T-helper 2 cell treated with Interferon-gamma antibody and Interleukin-4, amounts not matched to agents 100 ng/mL and 5 ng/mL, for 36 hours (primary cell): Measurements from ENCODE around the gene MRM1. TPM values are rescaled to one million over a fixed set of nuclear protein-coding genes. Genes with fewer than 3 reads are reported as not detected.

Experiments used
- intact Hi-C: fragments of 100-400 bp; cut with micrococcal nuclease; formaldehyde crosslinking; loops from one replicate; pipeline ENCODE4 v1.15.1; 2023
- total RNA-seq: library from RNA; stranded (reverse); gene quantifications from 2 replicates; pipeline ENCODE4 v1.2.3, GENCODE V29; 2022

MRM1 gene
- total RNA-seq, 1 donor from 2014 or later, result 13.6 TPM

DNA sequence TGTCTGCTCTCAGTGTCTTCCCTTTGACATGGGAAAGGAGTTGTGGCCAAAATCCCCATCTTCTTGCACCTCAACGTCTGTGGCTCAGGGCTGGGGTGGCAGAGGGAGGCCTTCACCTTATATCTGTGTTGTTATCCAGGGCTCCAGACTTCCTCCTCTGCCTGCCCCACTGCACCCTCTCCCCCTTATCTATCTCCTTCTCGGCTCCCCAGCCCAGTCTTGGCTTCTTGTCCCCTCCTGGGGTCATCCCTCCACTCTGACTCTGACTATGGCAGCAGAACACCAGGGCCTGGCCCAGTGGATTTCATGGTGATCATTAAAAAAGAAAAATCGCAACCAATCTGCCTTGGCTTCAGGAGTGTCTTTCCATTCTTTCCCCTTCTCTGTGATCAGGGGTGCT lies 918 bp upstream of the MRM1 start:
- intact Hi-C loops, result loop anchor here (2.0 to 10.0 kb wide), 2 partner anchors 56 to 344 kb away; partner anchors contain the start of genes AATF and GGNBP2

- intact Hi-C loops, result loop anchor here (2.0 to 10.0 kb wide), 2 partner anchors 56 to 344 kb away; partner anchors contain the start of genes AATF and GGNBP2
Observed at GRCh38 chr17:36600936-36601302, 464 bp upstream of the MRM1 start.

DNA sequence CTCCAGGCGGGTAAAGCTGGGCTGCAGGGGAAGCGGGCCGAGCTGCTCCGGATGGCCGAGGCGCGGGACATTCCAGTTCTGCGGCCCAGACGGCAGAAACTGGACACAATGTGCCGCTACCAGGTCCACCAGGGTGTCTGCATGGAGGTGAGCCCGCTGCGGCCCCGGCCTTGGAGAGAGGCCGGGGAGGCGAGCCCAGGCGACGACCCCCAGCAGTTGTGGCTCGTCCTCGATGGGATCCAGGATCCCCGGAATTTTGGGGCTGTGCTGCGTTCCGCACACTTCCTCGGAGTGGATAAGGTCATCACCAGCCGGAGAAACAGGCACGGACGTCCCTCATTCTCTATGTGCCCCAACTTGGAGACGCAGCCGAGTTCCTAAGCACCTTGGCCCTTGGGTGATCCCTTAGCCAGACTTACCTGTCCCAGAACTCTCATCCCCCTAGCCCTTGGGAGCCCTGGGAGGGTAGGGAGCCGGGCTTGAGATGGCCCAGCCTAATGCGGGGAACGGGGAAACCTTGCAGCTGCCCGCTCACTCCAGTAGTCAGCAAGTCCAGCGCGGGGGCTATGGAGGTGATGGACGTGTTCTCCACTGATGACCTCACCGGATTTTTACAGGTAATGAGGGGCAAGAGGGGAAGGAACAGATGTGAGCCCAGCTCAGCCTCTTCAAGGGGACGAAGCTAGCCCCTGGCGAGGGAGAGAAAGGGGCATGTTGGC lies 806 bp downstream of the MRM1 start:
- intact Hi-C loops, result loop anchor here (2.0 to 10.0 kb wide), 2 partner anchors 67 to 343 kb away; partner anchors contain the start of genes AATF, MYO19 and PIGW

DNA sequence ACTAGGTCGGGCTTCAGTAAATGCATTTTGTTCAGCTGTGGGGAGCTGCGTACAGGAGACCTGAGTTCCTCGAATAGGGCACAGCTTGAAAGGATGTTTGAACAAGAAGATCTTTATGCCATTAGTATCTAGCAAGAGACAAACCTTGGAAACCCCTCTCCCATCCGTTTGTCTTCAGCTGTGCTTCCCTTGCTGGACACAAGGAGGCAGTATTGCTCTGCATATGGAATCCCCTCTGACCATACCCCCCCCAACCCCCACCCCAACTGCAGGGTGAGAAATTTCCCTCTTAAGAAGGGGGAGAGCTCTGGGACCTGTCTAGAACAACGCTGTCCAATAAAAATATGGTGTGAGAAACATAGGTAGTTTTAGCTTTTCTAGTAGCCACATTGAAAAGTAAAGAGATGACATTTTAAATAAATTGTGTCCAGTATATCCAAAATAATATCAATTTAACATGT lies 1.6 kb downstream of the MRM1 start:
- intact Hi-C loops, result loop anchor here (2.0 to 10.0 kb wide), 2 partner anchors 68 to 342 kb away; partner anchors contain the start of genes AATF, MYO19 and PIGW

- intact Hi-C loops, result loop anchor here (10.0 kb wide), 1 partner anchor 340 kb away; the partner anchor contains the start of gene AATF
Observed at GRCh38 chr17:36605028-36605427, 3.6 kb downstream of the MRM1 start.

DNA sequence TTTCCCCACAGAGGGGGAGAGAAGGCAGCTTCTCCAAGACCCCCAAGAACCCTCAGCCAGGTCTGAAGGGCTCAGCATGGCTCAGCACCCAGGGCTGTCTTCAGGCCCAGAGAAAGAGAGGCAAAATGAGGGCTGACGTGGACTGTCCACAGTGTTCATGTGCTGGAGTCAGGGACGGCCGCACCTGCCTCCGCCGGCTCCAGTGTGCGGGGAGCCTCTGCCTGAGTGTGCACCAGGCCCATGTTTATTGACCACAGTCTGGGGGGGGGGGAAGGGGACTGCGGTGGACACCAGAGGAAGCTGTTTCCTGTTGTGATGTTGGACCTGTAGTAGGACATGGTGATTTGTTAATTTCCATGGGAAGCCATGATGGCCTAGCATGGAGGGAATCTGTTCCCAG lies 6.9 kb downstream of the MRM1 start:
- intact Hi-C loops, result loop anchor here (10.0 kb wide), 1 partner anchor 337 kb away; the partner anchor contains the start of gene AATF

DNA sequence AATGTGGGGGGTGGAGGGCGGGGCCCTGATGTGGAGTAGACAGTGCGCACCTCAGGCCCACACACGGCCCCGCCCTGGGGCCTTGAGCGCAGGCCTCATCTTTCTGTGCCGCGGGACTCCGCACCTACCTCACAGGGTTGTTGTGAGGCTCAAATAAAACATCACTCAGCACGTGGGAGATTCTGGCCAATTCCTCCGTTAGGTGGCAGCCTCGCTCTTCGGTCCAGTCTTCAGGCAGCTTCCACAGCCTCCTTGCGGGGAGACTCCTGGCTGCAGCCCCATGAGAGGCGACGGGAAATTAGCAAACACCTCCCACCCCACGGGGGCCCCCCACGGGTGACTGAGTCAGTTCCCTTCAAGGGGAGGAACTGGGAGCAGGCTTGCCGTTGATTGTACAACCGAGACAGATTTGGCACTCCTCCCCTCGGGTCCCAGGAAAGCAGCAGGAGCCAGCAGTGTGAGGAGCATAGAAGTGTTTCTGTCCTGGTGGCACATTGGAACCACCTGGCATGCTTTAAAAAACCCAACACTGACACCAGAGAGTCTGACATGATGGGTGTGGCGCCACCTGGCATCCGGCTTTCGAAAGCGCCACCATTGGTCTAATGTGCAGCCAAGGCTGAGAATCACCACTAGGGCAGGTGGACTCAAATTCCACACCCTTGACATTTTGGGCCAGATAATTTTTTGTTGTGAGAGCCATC lies 7.6 kb downstream of the MRM1 start:
- intact Hi-C loops, result loop anchor here (10.0 kb wide), 1 partner anchor 336 kb away; the partner anchor contains the start of gene AATF

DNA sequence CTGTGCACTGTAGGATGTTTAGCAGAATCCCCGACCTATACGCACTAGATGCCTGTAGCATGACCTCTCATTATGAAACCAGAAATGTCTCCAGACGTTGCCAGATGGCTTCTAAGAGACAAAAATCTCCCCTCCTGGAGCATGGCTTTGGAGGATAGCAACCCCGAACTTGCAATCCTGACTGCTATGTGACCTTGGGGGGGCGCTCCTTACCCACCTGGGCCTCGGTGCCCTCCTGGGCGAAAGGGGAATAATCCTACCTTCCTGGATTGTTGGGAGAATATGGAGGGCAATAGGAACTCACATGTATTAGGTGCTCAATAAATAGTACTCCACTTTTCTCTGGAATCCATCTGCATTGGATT lies 8.1 kb downstream of the MRM1 start:
- intact Hi-C loops, result loop anchor here (10.0 kb wide), 1 partner anchor 335 kb away; the partner anchor contains the start of gene AATF

DNA sequence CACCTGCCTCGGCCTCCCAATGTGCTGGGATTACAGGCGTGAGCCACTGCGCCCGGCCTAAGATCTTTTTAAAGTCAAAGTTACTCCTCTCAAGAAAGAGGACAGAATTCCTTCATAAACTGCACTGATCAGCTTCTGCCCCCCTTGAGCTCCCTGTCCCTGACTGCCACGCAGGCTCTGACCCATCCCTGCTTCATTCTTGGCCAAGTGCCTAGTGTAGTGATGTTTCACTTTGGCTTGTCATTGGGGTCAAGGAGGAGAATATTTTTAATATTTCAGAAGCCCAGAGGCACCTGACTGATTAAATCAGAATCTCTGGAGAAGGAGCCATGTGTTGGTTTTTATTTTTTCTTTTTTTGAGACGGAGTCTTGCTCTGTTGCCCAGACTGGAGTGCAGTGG lies 9.1 kb downstream of the MRM1 start:
- intact Hi-C loops, result no loop called here

GRCh38 chr17:36611345-36612072 lies 10.1 kb downstream of the MRM1 start:
- intact Hi-C loops, result no loop called here

- intact Hi-C loops, result no loop called here
Observed at GRCh38 chr17:36612323-36612722, 10.9 kb downstream of the MRM1 start.

DNA sequence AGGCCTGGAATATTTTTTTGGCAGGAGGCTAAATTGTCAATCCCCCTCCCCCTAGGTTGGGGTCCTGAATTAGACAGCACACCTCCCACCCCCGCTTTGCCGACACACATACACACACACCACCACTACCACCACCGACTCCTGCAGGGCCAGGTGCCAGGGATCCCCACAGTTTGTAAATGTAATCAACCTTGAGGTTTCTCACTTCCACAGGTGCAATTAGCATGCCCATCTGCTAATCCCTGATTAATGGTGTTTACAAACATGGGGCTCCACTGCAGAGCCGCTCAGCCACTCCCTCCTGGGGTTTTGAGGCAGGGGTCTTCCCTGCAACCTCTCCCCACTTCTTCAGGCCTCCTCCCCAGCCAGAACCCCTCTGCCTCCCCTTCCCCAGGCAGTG lies 11.8 kb downstream of the MRM1 start:
- intact Hi-C loops, result no loop called here

DNA sequence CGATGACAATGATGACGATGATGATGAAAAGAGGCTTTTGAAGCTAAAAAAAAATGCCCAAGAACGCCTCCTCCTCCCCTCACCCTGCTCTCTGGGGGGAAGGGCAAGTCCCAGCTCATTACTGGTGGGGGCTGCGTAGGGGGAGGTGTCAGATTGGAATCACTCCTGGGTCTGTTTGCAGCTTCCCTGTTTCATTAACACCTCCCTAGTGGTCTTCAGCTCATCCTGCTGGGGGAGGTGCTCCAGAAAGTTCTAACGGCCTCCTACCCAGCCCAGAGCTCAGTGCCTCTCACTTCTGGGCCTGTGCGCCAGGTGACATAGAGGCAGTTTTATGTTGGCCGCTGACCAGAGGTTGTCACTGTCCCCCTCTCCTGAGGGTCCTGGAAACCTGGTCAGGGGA lies 12.7 kb downstream of the MRM1 start:
- intact Hi-C loops, result no loop called here

DNA sequence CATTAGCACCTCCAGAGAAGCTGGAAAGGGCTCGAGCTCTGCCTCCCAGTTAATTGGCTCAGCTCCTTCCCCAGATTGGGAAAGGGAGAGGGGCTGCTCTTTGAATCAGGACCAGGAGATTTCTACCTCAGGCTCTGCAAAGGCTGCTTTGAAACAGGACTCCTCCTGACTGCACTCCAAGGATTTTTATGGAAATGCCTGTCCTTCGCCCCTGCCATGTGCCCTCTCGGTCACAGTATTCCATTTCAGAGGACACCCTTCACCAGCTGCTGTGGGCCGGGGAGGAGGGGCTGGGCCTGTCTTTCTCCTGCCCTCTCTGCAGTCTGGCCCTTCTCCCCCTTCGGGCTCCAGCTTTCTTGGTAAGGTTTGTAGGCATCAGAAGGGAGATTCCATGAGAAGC lies 13.6 kb downstream of the MRM1 start:
- intact Hi-C loops, result no loop called here

DNA sequence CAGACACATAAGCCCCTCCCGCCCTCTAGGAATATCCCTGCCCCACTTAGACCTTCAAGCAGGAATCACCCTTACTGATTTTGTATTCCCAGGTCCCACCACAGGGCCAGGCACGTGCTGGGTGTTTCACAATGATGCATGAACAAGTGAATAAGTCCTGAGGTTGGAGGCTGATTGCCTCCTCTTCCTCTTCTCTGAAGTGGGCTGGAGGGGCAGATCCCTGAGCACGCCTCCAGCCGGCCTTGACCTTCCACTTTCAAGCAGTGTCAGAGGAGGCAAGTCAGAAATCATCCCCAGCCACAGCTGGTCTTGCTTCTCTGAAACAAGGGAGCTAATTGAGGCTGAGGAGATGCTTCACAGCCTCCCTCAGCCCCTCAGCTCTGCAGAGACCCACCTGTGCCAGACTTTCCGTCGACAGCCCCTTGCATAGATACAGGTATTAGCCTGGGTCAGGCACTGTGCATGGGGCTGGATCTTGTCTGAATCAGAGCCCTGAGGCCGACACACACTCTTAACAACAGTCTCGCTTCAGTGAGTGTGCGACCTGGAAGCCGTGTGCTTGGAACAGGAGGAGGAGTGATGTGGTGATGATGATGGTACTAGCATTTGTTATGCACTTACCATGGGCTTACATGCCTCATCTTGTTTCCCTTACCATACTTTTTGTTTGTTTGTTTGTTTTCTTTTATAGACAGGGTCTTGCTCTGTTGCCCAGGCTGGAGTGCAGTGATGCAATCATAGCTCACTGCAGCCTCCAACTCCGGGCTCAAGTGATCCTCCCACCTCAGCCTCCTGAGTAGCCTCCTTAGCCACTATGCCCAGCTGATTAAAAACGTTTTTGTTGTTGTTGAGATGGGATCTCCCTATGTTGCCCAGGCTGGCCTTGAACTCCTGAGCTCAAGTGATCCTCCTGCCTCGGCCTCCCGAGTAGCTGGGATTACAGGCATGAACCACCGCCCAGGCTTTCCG lies 15.0 kb downstream of the MRM1 start:
- intact Hi-C loops, result no loop called here

DNA sequence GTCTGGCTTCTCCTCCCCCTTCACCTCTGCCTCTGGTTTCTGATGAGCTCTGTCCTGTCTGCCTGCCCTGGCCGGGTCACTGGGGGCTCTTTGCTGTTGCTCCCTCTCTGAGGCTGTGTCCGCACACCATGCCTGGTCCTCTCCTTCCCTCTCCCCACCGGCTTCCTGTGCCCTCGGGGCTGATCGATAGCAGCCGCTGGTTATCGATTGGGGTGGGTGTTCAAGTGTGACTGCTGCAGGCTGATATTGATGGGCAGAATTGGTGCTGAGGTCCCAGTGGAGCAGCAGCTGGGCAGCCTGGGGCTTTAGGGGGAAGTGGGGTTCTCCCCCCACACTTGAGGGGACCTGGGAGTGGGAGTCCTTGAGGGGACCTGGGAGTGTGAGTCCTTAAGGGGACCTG lies 16.4 kb downstream of the MRM1 start:
- intact Hi-C loops, result no loop called here

- intact Hi-C loops, result no loop called here
Observed at GRCh38 chr17:36623281-36623680, 21.9 kb downstream of the MRM1 start.

DNA sequence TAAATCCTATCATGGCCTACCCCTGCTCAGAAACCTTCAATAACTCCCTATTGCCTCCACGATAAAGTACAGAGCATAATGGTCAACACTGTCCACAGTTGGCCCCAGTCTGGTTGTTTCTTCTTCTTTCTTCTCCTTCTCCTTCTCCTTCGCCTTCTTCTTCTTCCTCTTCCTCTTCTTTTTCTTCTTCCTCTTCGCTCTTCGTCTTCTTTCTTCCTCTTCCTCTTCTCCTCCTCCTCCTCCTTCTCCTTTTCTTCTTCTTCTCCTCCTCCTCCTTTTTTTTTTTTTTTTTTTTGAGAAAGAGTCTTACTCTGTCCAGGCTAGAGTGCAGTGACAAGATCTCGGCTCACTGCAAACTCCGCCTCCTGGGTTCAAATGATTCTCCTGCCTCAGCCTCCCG lies 23.8 kb downstream of the MRM1 start:
- intact Hi-C loops, result no loop called here

GRCh38 chr17:36627101-36627500 lies 25.7 kb downstream of the MRM1 start:
- intact Hi-C loops, result no loop called here

DNA sequence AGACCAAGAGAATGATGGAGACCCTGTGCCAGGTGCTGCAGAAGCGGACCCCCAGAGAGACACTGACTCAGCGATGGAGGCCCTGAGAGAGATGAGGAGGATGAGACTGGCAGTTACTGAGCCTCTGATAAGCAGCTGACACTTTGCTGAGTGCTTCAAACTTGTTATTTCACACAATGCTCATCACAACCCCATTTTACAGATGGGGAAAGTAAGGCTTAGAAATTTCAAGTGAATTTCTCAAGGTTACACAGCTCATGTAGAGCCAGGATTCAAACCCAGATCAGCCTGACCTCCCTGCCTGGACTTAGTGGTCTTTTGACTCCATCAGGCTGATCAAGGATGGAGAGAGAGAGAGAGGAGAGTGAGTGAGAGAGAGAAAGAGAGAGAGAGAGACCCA lies 27.2 kb downstream of the MRM1 start:
- intact Hi-C loops, result no loop called here
